GM21423 (cell line): ENCODE results near the gene FETUB.
A peak's percentile ranks its signal among the peaks of the same experiment; 100 is the strongest.

Experiments used
- ATAC-seq: cut with Tn5 transposase; IDR thresholded peaks from one replicate; pipeline ENCODE4 v1.9.1; 2021; ENCODE audit warnings: mild to moderate bottlenecking, moderate library complexity; ENCODE audit not compliant: unreplicated experiment

The FETUB gene

GRCh38 chr3:186612721-186613636 lies 27.2 kb upstream of the FETUB start, which contains the start of gene AHSG:
AHSG (plus strand) TSS chr3:186613060; CDS start chr3:186613142, 82 bp downstream.
- no peak for ATAC-seq

GRCh38 chr3:186613637-186614265 lies 26.4 kb upstream of the FETUB start:
- ATAC-seq = no peak

GRCh38 chr3:186614266-186614596 lies 26.0 kb upstream of the FETUB start:
- ATAC-seq = no peak

GRCh38 chr3:186614597-186615483 lies 25.4 kb upstream of the FETUB start:
- no peak for ATAC-seq

GRCh38 chr3:186616299-186616617 lies 23.9 kb upstream of the FETUB start:
- no peak for ATAC-seq

GRCh38 chr3:186617036-186617946 lies 22.9 kb upstream of the FETUB start:
- ATAC-seq = peak; percentile 95

GRCh38 chr3:186618318-186618938 lies 21.8 kb upstream of the FETUB start:
- no peak for ATAC-seq

- no peak for ATAC-seq
These were observed 20.4 kb upstream of the FETUB start for GRCh38 chr3:186619787-186620212.

GRCh38 chr3:186620213-186621092 lies 19.7 kb upstream of the FETUB start:
- ATAC-seq = no peak

GRCh38 chr3:186621894-186622650 lies 18.1 kb upstream of the FETUB start:
- ATAC-seq = no peak

- no peak for ATAC-seq
These were observed 17.4 kb upstream of the FETUB start for GRCh38 chr3:186622651-186623310.

GRCh38 chr3:186624598-186624997 lies 15.6 kb upstream of the FETUB start:
- no peak for ATAC-seq

- no peak for ATAC-seq
These were observed 14.6 kb upstream of the FETUB start for GRCh38 chr3:186625600-186626042.

- ATAC-seq = no peak
These were observed 13.8 kb upstream of the FETUB start for GRCh38 chr3:186626254-186626847.

GRCh38 chr3:186627852-186628414 lies 12.3 kb upstream of the FETUB start:
- ATAC-seq = no peak

- ATAC-seq = no peak
These were observed 11.4 kb upstream of the FETUB start for GRCh38 chr3:186628756-186629155.
